Measurements from ENCODE around the gene AIMP1. TPM values are rescaled to one million over a fixed set of nuclear protein-coding genes. Genes with fewer than 3 reads are reported as not detected.

The AIMP1 gene
- total RNA-seq, 1 donor from 2014 or later = 46.8 TPM

- Histone ChIP-seq H3K9me3 (ENCODE audit: insufficient read depth, low read depth, low read length) (peaks cover 2% of the 10 kb centered on the region), H4K20me1 (ENCODE audit: insufficient read depth, low read length) (peaks cover 24% of the 10 kb centered on the region), H3K36me3 (ENCODE audit: insufficient read depth, low read length) (peaks cover 33% of the 10 kb centered on the region), H3K4me2 (ENCODE audit: low read length) (no peak overlapping the region), H3K27ac (ENCODE audit: low read depth, low read length) (no peak overlapping the region), H3K79me2 (ENCODE audit: insufficient read depth, low read length) (peaks cover 41% of the 10 kb centered on the region), H2AFZ (ENCODE audit: low read depth, low read length) (no peak overlapping the region), H3K4me1 (ENCODE audit: insufficient read depth, low read length) (peaks cover 2% of the 10 kb centered on the region), H3K4me3 (ENCODE audit: insufficient read depth, low read depth, low read length) (no peak overlapping the region), H3K9ac (ENCODE audit: low read length) (no peak overlapping the region), H3K27me3 (ENCODE audit: insufficient read depth, low read length) (no peaks in the 10 kb centered on the region)
- FAIRE-seq (no peak), DNase-seq (ENCODE audit: low read depth) (no peak)
- Mint-ChIP-seq H3K9me3 (ENCODE audit: unreplicated experiment) (peaks cover 2% of the 10 kb centered on the region), H3K27ac (ENCODE audit: unreplicated experiment) (no peak overlapping the region), H3K4me3 (ENCODE audit: unreplicated experiment) (no peak overlapping the region), H3K36me3 (ENCODE audit: low read depth, unreplicated experiment) (peaks cover 43% of the 10 kb centered on the region), H3K27me3 (ENCODE audit: low read depth, unreplicated experiment) (no peaks in the 10 kb centered on the region), H3K4me1 (ENCODE audit: low read depth, unreplicated experiment) (peaks cover 3% of the 10 kb centered on the region)
- TF ChIP-seq EZH2 (IDR thresholded peaks at IDR 0.05; ENCODE audit: insufficient read depth, low read length) (no peak), CTCF (IDR thresholded peaks at IDR 0.05; ENCODE audit: insufficient read depth, low read depth, low read length) (no peak)
Observed at GRCh38 chr4:106339431-106339830, 23.1 kb downstream of the AIMP1 start.

GRCh38 chr4:106340774-106341173, 24.4 kb downstream of the AIMP1 start:
- H3K9ac ChIP-seq (ENCODE audit: low read length) = no peak overlapping the region
- Mint-ChIP-seq H3K27ac (ENCODE audit: unreplicated experiment) (no peak overlapping the region), H3K4me3 (ENCODE audit: unreplicated experiment) (no peak overlapping the region)

More at GRCh38 chr4:106340774-106341173, 24.4 kb downstream of the AIMP1 start:
- H3K27ac ChIP-seq (ENCODE audit: low read depth, low read length) = no peak overlapping the region
- H2AFZ ChIP-seq (ENCODE audit: low read depth, low read length) = no peak overlapping the region
- Mint-ChIP-seq H3K9me3 (ENCODE audit: unreplicated experiment) (peaks cover 2% of the 10 kb centered on the region), H3K27me3 (ENCODE audit: low read depth, unreplicated experiment) (no peaks in the 10 kb centered on the region), H3K4me1 (ENCODE audit: low read depth, unreplicated experiment) (peaks cover 10% of the 10 kb centered on the region), H3K36me3 (ENCODE audit: low read depth, unreplicated experiment) (peaks cover 41% of the 10 kb centered on the region)
- H3K79me2 ChIP-seq (ENCODE audit: insufficient read depth, low read length) = peaks cover 45% of the 10 kb centered on the region
- peaks cover 29% of the 10 kb centered on the region for H3K36me3 ChIP-seq (ENCODE audit: insufficient read depth, low read length)
- DNase-seq (ENCODE audit: low read depth) (no peak), FAIRE-seq (no peak)
- TF ChIP-seq EZH2 (IDR thresholded peaks at IDR 0.05; ENCODE audit: insufficient read depth, low read length) (no peak), CTCF (IDR thresholded peaks at IDR 0.05; ENCODE audit: insufficient read depth, low read depth, low read length) (no peak)
- H3K4me1 ChIP-seq (ENCODE audit: insufficient read depth, low read length) = peaks cover 4% of the 10 kb centered on the region
- no peaks in the 10 kb centered on the region for H3K27me3 ChIP-seq (ENCODE audit: insufficient read depth, low read length)
- peaks cover 30% of the 10 kb centered on the region for H4K20me1 ChIP-seq (ENCODE audit: insufficient read depth, low read length)
- peaks cover 2% of the 10 kb centered on the region for H3K9me3 ChIP-seq (ENCODE audit: insufficient read depth, low read depth, low read length)
- no peak overlapping the region for H3K4me2 ChIP-seq (ENCODE audit: low read length)
- H3K4me3 ChIP-seq (ENCODE audit: insufficient read depth, low read depth, low read length) = no peak overlapping the region

Measured in astrocyte (in vitro differentiated cells and primary cell).